ENCODE measurements around the gene HUS1B.
A peak's percentile ranks its signal among the peaks of the same experiment; 100 is the strongest.

The HUS1B gene

GRCh38 chr6:659716-660581, 3.0 kb upstream of the HUS1B start:
- Mint-ChIP-seq H3K36me3 (ENCODE audit: low read depth) (peaks cover 20% of the 10 kb centered on the region), H3K27ac (peak overlapping the region; percentile 18), H3K9me3 (peaks cover 3% of the 10 kb centered on the region), H3K4me3 (peak overlapping the region; percentile 3), H3K27me3 (ENCODE audit: low read depth) (no peaks in the 10 kb centered on the region), H3K4me1 (ENCODE audit: low read depth) (peaks cover 38% of the 10 kb centered on the region)

DNA sequence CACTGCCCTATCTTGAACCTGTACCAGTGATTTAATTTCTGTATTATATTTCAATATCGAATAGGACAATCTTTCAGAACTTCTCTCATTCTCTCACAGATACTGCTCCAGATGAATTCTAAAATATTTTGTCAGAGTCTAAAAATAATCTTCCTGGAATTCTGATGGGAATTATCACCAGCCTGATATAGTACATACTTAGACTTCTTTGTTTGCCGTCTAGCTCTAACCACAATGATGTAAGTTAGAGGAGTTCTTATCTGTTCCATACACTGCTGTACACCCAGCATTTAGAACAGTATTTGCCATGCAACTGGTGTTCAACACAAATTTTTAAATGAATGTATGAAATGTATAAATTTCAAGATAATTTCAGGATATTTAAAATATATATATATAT, 1.3 kb upstream of the HUS1B start:
- peaks cover 23% of the 10 kb centered on the region for H3K36me3 Mint-ChIP-seq (ENCODE audit: low read depth)
- H3K4me3 Mint-ChIP-seq, result no peak overlapping the region
- H3K27ac Mint-ChIP-seq, result no peak overlapping the region
- H3K4me1 Mint-ChIP-seq (ENCODE audit: low read depth), result peaks cover 32% of the 10 kb centered on the region
- no peaks in the 10 kb centered on the region for H3K27me3 Mint-ChIP-seq (ENCODE audit: low read depth)
- no peaks in the 10 kb centered on the region for H3K9me3 Mint-ChIP-seq

DNA sequence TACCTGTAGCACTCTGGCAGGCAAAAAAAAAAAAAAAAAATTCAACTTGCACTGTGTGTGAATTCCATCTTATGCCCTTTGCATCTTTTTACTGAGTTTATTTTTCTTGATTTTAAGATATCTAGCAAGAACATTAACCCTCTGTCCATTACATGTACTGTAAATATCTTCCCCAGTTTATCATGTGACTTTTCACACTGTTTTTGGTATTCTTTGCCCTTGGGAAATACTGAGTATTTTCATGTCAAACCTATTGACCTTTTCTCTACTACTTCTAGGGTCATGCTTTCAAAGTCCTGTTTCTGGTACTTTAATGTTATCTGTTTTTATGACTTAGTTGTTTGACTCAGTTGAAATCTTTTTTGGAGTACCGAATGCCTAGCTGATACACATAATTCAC, 843 bp upstream of the HUS1B start:
- Mint-ChIP-seq H3K36me3 (ENCODE audit: low read depth) (peaks cover 23% of the 10 kb centered on the region), H3K4me3 (no peak overlapping the region), H3K4me1 (ENCODE audit: low read depth) (peaks cover 30% of the 10 kb centered on the region), H3K27me3 (ENCODE audit: low read depth) (no peaks in the 10 kb centered on the region), H3K27ac (no peak overlapping the region), H3K9me3 (no peaks in the 10 kb centered on the region)

DNA sequence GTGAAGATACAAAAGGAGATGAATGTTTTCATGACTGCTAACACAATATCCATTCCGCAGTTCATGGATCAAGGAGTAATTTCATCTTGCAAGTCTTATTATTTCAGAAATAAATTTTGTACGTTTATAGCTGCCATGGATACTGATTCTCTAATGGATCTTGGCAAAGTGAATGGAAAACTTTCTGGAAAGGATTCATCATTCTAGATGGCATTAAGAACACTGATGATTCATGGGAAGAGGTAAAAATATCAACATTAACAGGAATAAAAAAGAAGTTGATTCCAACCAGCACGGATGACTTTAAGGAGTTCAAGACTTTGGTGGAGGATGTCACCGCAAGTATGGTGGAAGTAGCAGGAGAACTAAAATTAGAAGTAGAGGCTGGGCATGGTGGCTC, 2.8 kb downstream of the HUS1B start:
- H3K4me1 Mint-ChIP-seq (ENCODE audit: low read depth), result peaks cover 6% of the 10 kb centered on the region
- no peaks in the 10 kb centered on the region for H3K9me3 Mint-ChIP-seq
- peaks cover 19% of the 10 kb centered on the region for H3K36me3 Mint-ChIP-seq (ENCODE audit: low read depth)
- no peak overlapping the region for H3K27ac Mint-ChIP-seq
- H3K27me3 Mint-ChIP-seq (ENCODE audit: low read depth), result no peaks in the 10 kb centered on the region
- H3K4me3 Mint-ChIP-seq, result no peak overlapping the region

GRCh38 chr6:652865-653264, 4.0 kb downstream of the HUS1B start:
- H3K27ac Mint-ChIP-seq, result no peak overlapping the region
- peaks cover 18% of the 10 kb centered on the region for H3K36me3 Mint-ChIP-seq (ENCODE audit: low read depth)
- peaks cover 6% of the 10 kb centered on the region for H3K4me1 Mint-ChIP-seq (ENCODE audit: low read depth)
- H3K27me3 Mint-ChIP-seq (ENCODE audit: low read depth), result no peaks in the 10 kb centered on the region
- no peak overlapping the region for H3K4me3 Mint-ChIP-seq
- H3K9me3 Mint-ChIP-seq, result no peaks in the 10 kb centered on the region

DNA sequence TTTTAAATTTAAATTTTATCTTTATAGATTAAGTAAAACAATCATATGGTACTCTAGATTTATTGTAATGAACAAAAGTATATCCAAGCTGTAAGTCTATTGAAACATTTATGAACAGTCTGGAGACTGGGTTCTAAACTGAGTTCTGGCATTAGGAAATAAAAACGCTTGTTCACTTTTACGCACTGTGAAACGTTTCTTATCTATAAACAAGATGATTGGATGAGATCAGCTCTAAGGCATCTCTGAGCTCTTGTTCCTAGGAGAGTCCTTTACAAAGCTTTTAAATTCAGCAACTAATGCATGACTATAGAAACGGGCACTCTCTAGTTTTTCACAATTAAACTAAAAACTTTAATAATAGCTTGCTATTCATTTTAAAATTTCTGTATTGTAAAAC, 6.8 kb downstream of the HUS1B start:
- Mint-ChIP-seq H3K27me3 (ENCODE audit: low read depth) (no peaks in the 10 kb centered on the region), H3K9me3 (no peaks in the 10 kb centered on the region), H3K4me1 (ENCODE audit: low read depth) (peaks cover 6% of the 10 kb centered on the region), H3K36me3 (ENCODE audit: low read depth) (peaks cover 10% of the 10 kb centered on the region), H3K27ac (no peak overlapping the region), H3K4me3 (no peak overlapping the region)

- H3K36me3 Mint-ChIP-seq (ENCODE audit: low read depth), result peaks cover 5% of the 10 kb centered on the region
- no peak overlapping the region for H3K4me3 Mint-ChIP-seq
- no peaks in the 10 kb centered on the region for H3K27me3 Mint-ChIP-seq (ENCODE audit: low read depth)
- no peak overlapping the region for H3K27ac Mint-ChIP-seq
- no peaks in the 10 kb centered on the region for H3K9me3 Mint-ChIP-seq
- peaks cover 2% of the 10 kb centered on the region for H3K4me1 Mint-ChIP-seq (ENCODE audit: low read depth)
Observed at GRCh38 chr6:642805-643204, 14.1 kb downstream of the HUS1B start.

GRCh38 chr6:641225-641985, 15.5 kb downstream of the HUS1B start:
- H3K4me1 Mint-ChIP-seq (ENCODE audit: low read depth), result peaks cover 2% of the 10 kb centered on the region
- no peaks in the 10 kb centered on the region for H3K9me3 Mint-ChIP-seq
- H3K27me3 Mint-ChIP-seq (ENCODE audit: low read depth), result no peaks in the 10 kb centered on the region
- H3K27ac Mint-ChIP-seq, result no peak overlapping the region
- peaks cover 11% of the 10 kb centered on the region for H3K36me3 Mint-ChIP-seq (ENCODE audit: low read depth)
- H3K4me3 Mint-ChIP-seq, result no peak overlapping the region

GRCh38 chr6:636488-636887, 20.4 kb downstream of the HUS1B start:
- Mint-ChIP-seq H3K36me3 (ENCODE audit: low read depth) (peaks cover 22% of the 10 kb centered on the region), H3K4me3 (no peak overlapping the region), H3K27me3 (ENCODE audit: low read depth) (no peaks in the 10 kb centered on the region), H3K4me1 (ENCODE audit: low read depth) (peaks cover 3% of the 10 kb centered on the region), H3K27ac (no peak overlapping the region), H3K9me3 (no peaks in the 10 kb centered on the region)

GRCh38 chr6:635233-635632, 21.7 kb downstream of the HUS1B start:
- peaks cover 3% of the 10 kb centered on the region for H3K4me1 Mint-ChIP-seq (ENCODE audit: low read depth)
- peaks cover 22% of the 10 kb centered on the region for H3K36me3 Mint-ChIP-seq (ENCODE audit: low read depth)
- H3K27ac Mint-ChIP-seq, result no peak overlapping the region
- H3K9me3 Mint-ChIP-seq, result no peaks in the 10 kb centered on the region
- no peak overlapping the region for H3K4me3 Mint-ChIP-seq
- H3K27me3 Mint-ChIP-seq (ENCODE audit: low read depth), result no peaks in the 10 kb centered on the region

- no peaks in the 10 kb centered on the region for H3K9me3 Mint-ChIP-seq
- no peak overlapping the region for H3K27ac Mint-ChIP-seq
- H3K36me3 Mint-ChIP-seq (ENCODE audit: low read depth), result peaks cover 22% of the 10 kb centered on the region
- peaks cover 10% of the 10 kb centered on the region for H3K4me1 Mint-ChIP-seq (ENCODE audit: low read depth)
- H3K27me3 Mint-ChIP-seq (ENCODE audit: low read depth), result no peaks in the 10 kb centered on the region
- H3K4me3 Mint-ChIP-seq, result no peak overlapping the region
Observed at GRCh38 chr6:633611-634010, 23.3 kb downstream of the HUS1B start.

DNA sequence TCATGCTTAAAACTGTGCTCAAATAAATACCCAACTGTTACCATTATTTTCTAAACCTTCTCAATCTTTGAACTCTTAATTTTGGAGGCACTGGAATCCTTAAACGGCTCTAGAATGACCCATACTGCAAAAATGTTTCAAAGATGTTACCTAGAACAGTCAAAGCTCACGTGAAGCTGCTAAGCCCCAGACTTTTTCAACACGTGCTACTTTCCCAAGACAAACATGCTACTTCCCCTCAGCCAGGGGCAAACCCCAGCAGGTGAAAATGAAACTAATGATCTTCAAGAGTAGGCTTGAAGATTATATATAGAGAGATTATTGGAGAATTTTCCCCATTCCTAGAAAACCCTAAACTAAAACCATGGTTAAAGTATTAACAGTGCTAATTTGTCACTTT, 28.1 kb downstream of the HUS1B start:
- no peak overlapping the region for H3K4me3 Mint-ChIP-seq
- H3K27ac Mint-ChIP-seq, result no peak overlapping the region
- H3K9me3 Mint-ChIP-seq, result no peaks in the 10 kb centered on the region
- H3K27me3 Mint-ChIP-seq (ENCODE audit: low read depth), result no peaks in the 10 kb centered on the region
- peaks cover 12% of the 10 kb centered on the region for H3K36me3 Mint-ChIP-seq (ENCODE audit: low read depth)
- peaks cover 14% of the 10 kb centered on the region for H3K4me1 Mint-ChIP-seq (ENCODE audit: low read depth)

- Mint-ChIP-seq H3K9me3 (no peaks in the 10 kb centered on the region), H3K4me3 (no peak overlapping the region), H3K36me3 (ENCODE audit: low read depth) (peaks cover 11% of the 10 kb centered on the region), H3K27me3 (ENCODE audit: low read depth) (no peaks in the 10 kb centered on the region), H3K27ac (no peak overlapping the region), H3K4me1 (ENCODE audit: low read depth) (peaks cover 15% of the 10 kb centered on the region)
Observed at GRCh38 chr6:626236-626635, 30.7 kb downstream of the HUS1B start.

- peaks cover 15% of the 10 kb centered on the region for H3K4me1 Mint-ChIP-seq (ENCODE audit: low read depth)
- H3K4me3 Mint-ChIP-seq, result no peak overlapping the region
- no peaks in the 10 kb centered on the region for H3K9me3 Mint-ChIP-seq
- H3K27ac Mint-ChIP-seq, result no peak overlapping the region
- peaks cover 14% of the 10 kb centered on the region for H3K36me3 Mint-ChIP-seq (ENCODE audit: low read depth)
- H3K27me3 Mint-ChIP-seq (ENCODE audit: low read depth), result no peaks in the 10 kb centered on the region
Observed at GRCh38 chr6:624979-625378, 31.9 kb downstream of the HUS1B start.

DNA sequence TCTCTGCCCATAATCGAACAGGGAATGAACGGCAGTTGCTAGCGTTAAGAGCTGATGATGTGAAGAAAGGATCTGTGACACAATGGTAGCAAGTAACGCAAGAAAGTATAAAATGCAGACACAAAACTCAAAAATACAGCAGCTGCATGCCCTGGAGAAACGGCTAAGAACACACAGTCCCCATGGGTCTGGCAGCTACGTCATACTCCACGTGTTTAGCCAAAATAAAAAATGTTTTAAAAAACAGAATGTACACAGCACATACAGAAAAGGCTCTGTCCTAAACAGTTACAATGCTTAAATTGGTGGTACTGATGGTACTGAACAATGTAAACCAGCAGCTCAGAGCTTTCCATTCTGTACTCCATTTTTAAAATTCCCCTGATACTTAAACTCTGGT, 34.4 kb downstream of the HUS1B start:
- peaks cover 14% of the 10 kb centered on the region for H3K36me3 Mint-ChIP-seq (ENCODE audit: low read depth)
- peaks cover 6% of the 10 kb centered on the region for H3K4me1 Mint-ChIP-seq (ENCODE audit: low read depth)
- H3K4me3 Mint-ChIP-seq, result no peak overlapping the region
- no peaks in the 10 kb centered on the region for H3K9me3 Mint-ChIP-seq
- no peaks in the 10 kb centered on the region for H3K27me3 Mint-ChIP-seq (ENCODE audit: low read depth)
- H3K27ac Mint-ChIP-seq, result no peak overlapping the region
